GM19467 (cell line): Measurements from ENCODE around the gene CDC16.
"Not testable (repeated sequence)": the region's sequence is repeated elsewhere in the genome, so short reads cannot be mapped to it uniquely, and the experiment has no call there.

Source experiments
- ATAC-seq: cut with Tn5 transposase; IDR thresholded peaks from one replicate; pipeline ENCODE4 v1.9.1; 2021; ENCODE audit warnings: mild to moderate bottlenecking, moderate library complexity; ENCODE audit not compliant: unreplicated experiment

Gene CDC16, protein sequence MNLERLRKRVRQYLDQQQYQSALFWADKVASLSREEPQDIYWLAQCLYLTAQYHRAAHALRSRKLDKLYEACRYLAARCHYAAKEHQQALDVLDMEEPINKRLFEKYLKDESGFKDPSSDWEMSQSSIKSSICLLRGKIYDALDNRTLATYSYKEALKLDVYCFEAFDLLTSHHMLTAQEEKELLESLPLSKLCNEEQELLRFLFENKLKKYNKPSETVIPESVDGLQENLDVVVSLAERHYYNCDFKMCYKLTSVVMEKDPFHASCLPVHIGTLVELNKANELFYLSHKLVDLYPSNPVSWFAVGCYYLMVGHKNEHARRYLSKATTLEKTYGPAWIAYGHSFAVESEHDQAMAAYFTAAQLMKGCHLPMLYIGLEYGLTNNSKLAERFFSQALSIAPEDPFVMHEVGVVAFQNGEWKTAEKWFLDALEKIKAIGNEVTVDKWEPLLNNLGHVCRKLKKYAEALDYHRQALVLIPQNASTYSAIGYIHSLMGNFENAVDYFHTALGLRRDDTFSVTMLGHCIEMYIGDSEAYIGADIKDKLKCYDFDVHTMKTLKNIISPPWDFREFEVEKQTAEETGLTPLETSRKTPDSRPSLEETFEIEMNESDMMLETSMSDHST

DNA sequence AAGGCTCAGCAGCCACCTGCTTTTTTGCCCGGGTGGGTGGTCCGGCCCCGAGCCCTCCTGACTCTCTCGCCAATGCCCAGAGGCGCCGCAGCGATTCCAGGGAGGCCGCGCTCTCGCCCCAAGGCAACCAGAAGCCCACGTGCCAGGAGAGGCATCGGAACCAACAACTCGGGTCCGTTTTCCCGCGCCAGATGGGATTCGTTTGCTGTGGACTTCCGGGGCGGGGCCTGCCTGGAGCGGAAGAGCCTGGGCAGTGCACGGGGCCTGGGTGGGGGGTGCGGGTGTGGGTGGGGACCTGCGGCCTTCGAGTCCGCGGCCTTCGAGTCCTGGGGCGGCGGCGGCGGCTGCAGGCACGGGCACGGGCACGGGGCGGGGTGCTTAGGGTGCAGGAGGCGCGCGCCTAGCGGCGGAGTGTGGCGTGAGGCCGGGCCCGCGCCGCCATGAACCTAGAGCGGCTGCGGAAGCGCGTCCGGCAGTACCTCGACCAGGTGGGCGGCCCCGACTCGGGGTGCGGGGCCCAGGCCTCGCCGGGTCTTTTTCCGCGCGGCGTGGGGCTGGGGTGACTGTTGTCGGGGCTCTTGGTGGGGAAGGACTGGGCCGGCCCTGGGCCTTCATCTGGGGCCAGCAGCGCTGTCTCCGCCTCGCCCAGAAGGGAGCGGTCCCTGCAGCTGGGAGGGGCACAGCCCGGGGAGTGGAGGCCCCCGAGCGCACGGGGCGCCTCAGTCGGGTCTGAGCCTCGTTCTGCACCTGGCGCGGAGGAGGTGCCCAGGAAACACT is at the start of gene CDC16:
CDC16 (plus strand) TSS at position 253 of the 777 bp plus-strand sequence; CDS start at position 441, 188 bp downstream.
- ATAC-seq, result peak; percentile 80

DNA sequence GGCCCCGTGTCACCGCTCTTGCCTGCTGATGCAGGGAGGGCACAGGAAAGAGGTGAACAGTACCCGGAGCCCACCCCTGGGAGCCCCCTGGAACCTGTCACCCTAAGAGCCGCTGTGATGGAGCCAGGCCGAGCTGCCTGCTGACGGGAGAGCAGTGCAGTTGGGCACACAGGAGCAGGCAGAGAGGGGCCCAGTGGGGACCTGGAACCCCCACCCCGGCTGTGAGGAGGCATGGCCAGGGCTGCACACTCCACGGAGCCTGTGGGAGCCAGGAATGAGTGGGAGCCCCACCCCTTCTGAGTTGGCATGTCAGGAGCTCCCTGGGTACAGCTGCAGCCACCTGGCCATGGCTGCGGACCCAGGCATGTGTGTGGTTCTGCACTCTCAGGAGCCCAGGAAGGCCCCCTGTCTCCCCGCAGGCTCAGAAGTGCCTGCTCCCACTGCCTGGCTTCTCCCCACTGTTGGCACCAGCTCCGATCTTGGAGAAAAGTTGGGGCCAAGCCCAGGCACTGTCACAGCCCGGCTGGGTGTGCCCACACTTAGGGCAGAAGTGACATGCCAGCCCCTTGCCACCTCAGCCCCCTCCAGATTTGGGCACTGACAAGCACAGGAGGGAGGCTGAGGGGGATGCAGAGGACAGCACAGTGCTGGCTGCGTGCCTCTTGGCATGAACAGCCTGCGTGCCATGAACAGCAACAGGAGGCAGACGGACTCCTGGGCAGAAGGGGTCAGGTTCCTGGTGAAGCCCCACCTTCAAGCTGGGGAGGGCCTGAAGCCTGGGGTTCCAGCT is 49.3 kb upstream of the CDC16 start:
- no peak for ATAC-seq

DNA sequence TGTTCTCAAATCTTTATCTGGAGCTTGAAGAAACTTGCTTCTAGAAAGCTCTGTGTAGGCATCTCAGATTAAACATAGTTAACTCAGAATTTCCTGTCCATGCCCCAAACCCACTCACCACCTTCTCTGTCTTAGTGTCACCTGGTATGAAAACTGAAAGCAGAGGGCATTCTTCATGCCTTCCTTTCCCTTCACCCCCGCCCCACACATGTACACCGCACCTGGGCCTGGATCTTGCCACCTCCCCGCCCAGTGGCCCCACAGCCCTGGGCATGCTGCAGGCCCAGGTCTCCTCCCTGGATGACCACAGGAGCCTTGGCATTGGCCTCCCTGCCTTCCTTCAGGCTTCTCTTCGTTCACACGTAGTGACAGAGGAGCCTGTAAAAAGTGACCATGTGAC is 39.8 kb upstream of the CDC16 start:
- no peak for ATAC-seq

DNA sequence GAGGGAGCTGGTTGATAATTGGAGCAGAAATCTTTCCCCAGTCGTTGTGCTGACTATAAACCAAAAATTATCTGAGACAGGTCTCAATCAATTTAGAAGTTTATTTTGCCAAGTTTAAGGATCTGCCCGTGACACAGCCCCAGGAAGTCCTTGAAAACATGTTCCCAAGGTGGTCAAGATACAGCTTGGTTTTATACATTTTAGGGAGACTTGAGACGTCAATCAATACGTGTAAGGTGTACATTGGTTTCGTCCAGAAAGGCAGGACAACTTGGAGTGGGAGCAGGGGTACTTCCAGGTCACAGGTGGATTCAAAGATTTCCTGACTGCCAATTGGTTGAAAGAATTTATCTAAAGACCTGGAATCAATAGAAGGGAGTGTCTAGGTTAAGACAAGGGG is 38.1 kb upstream of the CDC16 start:
- ATAC-seq, result no peak

DNA sequence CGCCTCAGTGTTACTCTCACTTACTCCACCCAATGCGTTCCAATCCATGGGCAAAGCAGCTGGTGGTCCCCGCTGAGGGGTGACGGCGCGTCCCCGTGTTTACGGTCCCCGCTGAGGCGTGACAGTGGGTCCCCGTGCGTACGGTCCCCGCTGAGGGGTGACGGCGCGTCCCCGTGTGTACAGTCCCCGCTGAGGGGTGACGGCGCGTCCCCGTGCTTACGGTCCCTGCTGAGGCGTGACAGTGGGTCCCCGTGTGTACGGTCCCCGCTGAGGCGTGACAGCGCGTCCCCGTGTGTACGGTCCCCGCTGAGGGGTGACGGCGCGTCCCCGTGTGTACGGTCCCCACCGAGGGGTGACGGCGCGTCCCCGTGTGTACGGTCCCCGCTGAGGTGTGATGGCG is 36.1 kb upstream of the CDC16 start:
- ATAC-seq, result no peak

DNA sequence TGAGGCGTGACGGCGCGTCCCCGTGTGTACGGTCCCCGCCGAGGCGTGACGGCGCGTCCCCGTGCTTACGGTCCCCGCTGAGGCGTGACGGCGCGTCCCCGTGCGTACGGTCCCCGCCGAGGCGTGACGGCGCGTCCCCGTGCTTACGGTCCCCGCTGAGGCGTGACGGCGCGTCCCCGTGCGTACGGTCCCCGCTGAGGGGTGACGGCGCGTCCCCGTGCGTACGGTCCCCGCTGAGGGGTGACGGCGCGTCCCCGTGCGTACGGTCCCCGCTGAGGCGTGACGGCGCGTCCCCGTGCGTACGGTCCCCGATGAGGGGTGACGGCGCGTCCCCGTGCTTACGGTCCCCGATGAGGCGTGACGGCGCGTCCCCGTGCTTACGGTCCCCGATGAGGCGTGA is 35.2 kb upstream of the CDC16 start:
- ATAC-seq, result not testable (repeated sequence)

DNA sequence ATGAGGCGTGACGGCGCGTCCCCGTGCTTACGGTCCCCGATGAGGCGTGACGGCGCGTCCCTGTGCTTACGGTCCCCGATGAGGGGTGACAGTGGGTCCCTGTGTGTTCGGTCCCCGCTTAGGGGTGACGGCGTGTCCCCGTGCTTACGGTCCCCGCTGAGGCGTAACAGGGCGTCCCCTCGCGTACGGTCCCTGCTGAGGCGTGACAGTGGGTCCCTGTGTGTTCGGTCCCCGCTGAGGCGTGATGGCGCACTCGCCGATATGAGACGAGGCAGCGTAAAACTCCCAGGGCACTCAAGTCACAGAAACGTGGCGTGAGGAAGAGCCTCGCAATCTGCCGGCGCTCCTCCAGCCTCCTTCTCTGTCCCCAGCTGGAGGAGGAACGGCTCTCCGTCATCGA is 34.7 kb upstream of the CDC16 start:
- no peak for ATAC-seq

DNA sequence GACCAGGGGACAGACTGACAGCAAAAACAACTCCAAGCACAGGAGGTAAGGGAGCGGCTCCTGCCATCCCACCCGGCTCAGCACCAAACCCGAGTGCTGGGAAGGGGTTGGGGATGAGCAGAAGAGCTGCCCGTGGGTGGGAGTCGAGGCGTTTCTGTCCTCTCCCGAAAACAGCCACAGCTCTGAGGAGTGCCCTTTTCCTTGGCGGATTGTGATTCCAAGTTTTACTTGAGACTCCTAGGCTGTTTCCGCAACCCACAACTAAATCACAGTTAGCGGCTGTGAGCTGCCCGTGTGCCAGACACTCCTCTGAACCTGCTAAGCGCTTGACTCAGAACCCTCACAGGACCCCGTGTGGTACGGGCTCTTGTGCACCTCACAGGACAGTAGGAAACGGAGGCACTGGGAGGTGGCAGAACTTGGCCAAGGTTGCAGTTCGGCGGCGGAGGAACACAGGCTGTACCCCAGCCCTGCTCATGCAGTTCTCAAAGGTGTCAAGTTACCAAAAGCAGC is 34.2 kb upstream of the CDC16 start:
- no peak for ATAC-seq

DNA sequence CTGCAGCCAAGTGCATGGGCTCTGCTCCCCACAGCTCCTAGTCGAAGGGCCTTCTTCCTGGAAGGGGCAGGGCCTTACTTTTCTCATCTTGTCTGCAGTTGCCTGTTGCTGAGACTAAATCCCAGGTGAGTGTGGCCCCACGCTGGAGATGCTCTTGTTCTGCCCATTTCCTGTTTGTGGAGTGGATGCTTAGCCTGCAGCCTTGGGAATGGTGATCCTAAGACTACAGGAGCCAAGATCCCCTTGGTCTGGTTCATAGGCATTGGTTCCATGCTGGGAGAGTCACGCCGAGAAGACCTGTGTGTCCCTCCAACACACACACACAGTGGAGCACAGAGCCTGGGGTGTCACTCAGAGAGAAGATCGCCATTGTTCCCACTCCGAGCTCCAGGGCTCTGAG is 32.1 kb upstream of the CDC16 start:
- no peak for ATAC-seq

DNA sequence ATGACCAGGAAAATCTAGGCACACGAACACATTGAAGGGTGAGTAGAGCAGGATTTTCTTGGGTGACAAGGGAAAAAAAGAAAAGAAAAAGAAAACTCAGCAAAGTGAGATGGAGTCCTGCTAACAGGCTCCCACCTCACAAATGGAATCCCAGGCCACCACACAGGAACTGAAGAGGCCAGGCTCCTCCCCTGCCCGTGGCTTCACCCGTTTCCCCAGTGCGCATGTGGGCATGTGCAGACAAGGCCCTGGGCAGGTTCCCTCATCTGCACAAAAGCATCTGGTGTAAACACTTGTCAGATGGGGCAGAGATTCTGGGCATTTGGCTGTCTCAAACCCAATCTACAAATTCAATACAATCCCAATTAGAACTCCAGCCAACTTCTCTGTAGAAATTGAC is 31.2 kb upstream of the CDC16 start:
- ATAC-seq, result no peak

DNA sequence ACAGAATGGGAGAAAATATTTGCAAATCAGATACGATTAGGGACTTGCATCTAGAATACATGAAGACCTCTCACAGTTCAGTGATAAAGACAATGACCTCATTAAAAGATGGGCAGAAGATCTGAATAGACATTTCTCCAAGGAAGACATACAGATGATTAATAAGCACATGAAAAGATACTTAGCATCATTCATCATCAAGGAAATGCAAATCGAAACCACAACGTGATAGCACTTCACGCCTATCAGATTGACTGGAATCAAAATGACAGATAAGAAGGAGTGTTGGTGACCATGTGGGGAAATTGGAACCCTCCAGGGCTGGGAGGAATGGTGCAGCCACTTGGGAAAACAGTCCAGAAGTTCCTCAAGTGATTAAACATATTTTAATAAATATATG is 29.8 kb upstream of the CDC16 start:
- ATAC-seq, result no peak

DNA sequence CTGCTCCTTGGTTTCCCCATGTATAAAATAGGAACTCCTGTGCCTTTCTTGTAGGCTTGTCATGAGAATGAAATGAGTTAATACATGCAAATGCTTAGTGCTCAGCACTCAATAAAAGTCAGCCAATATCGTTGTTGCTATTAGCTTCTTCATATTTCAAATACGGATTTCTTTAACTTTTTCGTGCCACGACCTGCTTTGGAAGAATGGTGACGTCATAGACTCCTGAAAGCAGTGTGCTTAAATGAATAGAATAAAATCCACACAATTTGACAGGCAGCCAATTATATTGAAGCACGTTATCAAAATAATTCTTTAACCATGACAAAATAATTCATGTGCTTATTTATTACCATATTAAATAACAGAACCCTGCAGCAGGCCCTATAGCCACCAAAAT is 26.6 kb upstream of the CDC16 start:
- ATAC-seq, result no peak

DNA sequence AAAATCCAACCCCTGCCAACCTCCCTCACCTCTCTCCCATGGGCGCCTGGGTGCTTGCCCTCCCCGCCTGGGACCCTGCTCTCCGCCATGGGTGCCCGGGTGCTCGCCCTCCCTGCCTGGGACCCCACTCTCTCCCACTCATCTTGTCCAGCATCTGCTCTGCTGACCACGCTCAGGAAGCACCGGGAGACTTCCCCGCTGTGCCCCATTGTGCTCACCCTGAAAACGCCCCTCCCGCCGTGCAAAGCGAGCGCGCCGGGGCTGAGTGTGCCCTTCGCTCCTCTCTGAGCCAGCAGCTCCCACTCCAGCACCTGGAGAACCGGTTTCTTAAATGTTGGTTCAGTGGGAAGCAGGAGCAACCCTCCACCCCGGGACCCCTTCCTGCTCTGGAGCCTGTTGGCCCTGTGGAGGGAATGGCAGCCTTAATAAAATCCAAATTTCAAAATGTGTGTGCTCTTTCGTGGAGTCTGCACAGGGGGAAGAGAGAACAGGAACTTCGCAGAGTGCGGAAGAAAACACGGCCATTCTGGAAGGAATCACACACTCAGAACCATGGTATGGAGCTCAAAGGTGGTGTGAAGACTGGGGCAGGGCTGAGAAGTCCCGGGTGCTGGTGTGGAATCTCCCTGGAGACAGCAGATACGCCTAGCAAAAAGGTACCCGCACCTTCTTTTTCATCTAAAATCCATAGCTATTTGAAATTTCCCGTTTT is 23.1 kb upstream of the CDC16 start:
- no peak for ATAC-seq

DNA sequence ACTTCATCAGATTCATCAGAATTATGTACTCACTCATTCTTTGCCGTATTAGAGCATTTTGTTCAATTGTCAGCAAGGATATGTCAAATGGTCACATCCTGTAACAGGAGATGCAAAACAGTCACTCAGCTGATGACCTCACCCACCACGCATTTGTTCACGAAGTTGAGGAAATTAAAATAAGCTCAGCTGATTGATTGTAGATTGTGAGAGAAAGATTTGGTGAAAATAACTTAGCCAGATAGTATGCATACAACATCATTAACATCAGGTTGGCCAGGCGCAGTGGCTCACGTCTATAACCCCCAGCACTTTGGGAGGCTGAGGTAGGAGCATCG is 22.6 kb upstream of the CDC16 start:
- no peak for ATAC-seq

DNA sequence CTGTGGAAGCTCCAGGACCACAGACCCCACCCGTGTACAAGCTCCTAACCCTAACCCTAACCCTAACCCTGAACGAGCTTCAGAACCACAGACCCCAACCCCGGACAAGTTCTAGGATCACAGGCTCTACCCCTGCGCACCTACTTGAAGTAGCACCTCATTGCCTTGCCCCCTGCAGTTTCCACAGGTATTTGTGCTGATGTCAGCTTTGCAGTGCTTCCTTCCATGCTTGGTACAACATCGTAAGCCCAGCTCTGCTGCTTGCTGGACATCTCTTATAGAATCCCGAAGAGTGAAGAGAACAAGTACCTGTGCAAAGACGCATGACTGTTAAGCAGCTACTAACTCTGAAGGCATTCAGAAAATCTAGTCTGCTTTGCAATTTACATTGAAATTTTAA is 20.7 kb upstream of the CDC16 start:
- no peak for ATAC-seq

DNA sequence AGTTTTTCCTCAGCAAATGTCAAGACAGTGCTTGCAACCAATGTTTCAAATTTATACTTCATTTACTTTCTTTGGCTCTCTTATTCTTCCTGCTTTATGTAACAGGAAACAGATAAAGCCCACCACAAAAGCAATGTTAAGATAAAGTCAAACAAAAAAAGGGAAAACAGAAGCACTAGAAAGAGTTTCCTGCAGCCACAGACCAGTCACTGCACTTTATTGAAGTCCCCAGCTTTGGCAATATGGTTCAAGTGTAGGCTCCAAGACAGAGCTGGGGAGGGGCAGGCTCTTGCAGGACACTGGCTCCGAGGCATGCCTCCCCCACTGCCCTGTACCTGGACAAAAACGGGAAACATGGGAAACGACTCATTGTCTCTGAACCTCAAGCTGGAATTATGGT is 15.3 kb upstream of the CDC16 start:
- ATAC-seq, result no peak

DNA sequence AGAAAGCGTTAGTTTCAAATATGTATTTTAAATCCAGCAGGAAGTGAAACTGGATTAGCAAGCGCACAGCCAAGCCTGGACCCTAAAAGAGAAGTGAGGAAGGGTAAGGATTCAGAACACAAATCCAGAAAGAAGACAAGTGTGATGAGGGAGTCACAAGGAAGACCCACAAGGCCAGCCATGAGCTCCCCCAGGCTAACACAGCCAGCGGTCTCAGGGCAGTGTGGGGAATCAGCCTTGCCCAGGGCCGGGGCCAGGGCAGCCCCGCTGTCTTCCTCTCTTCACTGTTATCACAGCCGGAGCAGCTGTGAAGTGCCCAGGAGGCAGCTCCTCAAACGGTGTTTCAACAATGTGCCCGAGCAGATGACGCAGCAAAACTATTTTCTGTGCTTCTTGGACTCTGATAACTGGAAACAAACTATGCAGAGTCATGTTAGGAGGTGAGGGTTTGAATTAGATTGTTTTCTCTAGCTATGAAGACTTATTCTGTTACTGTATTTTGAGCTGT is 12.2 kb upstream of the CDC16 start:
- ATAC-seq, result no peak

DNA sequence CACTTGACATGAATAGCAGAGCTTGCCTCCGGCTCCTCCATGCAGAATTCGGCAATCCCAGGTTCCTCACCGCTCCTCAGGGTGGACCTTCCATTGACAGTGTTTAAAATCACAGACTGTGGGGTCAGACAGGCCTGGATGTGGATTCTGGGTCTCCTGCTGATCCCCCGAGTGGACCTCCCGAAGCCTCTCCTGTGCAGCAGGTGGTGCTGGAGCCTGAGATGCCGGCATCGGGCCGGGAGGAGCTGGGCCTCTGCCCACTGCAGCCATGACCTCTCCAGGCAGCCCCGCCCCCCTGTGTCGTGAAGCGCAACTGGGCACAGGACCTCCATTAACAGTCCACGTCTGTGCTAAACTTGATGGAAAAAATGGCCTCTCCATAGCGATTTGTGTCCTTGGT is 10.5 kb upstream of the CDC16 start:
- ATAC-seq, result no peak

DNA sequence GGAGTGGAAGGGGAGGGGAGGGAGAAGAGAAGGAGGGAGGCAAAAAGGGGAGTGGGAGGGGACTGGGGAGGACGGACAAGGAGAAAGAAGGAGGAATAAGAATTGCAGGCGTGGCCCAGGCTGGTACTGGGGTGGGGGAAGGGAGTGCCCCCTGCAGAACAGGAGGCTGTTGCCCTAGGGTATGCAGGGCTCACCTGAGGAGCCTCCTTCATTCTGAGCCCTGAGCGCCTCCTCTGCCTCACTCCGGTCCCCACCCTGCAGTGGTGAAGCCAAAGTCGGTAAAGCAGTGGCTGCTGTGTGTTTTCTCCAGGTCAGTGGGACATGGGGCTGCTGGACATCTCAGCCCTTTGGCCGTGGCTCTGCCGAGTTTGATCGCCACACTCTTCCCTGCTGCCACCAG is 9.1 kb upstream of the CDC16 start:
- no peak for ATAC-seq

DNA sequence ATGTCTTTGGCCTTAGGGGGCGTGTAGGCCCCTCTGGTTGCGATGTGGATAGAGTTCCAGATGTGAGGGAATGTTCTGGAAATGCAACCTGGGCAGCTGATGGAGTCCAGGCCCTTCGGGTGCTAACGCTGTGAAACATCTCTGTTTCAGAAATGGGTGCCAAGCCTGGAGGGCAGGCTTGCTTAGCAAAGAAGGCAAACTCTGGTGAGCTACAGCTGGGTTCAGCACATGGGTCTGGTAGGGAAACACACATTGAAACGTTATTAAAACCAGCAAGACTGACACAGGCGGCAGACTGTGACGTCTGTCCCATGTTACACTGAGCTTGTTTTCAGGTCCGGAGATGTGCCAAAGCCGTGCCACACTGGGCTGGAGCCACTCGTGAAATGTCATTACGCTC is 8.6 kb upstream of the CDC16 start:
- ATAC-seq, result no peak
